H1 (cell line): ENCODE results near the gene ENOSF1.

ENCODE experiments used
- ASH2L ChIP-seq: fragments of 200-600, 300-600 bp; sonication (generic); IDR thresholded peaks from one replicate; pipeline ENCODE4 v1.7.1; 2017; ENCODE audit warnings: low read length
- EZH2 ChIP-seq: fragments of 200-600 bp; sonication (generic); IDR thresholded peaks from 2 replicates; pipeline ENCODE4 v1.7.1; 2012; ENCODE audit warnings: low read depth, mild to moderate bottlenecking, moderate library complexity, low read length, inconsistent platforms; ENCODE audit not compliant: severe bottlenecking
- FOSL1 ChIP-seq: IDR thresholded peaks from 2 replicates; pipeline ENCODE4 v1.6.1; 2011; ENCODE audit warnings: mild to moderate bottlenecking, low read depth, low read length, moderate library complexity; ENCODE audit not compliant: insufficient read depth
- JUND ChIP-seq: IDR thresholded peaks from 2 replicates; pipeline ENCODE4 v1.6.1; 2011; ENCODE audit warnings: mild to moderate bottlenecking, improper control_type of control experiment, low read length
- MAFK ChIP-seq: IDR thresholded peaks from 2 replicates; pipeline ENCODE4 v1.6.1; 2012; ENCODE audit warnings: low read depth, mild to moderate bottlenecking, improper control_type of control experiment, low read length
- RFX5 ChIP-seq: IDR thresholded peaks from 2 replicates; pipeline ENCODE4 v1.6.1; 2011; ENCODE audit warnings: low read depth, low read length, improper control_type of control experiment, borderline replicate concordance
- RNF2 ChIP-seq: fragments of 200-900, 300-1000 bp; sonication (generic); IDR thresholded peaks from 2 replicates; pipeline ENCODE4 v1.7.1; 2016; ENCODE audit warnings: borderline replicate concordance, low read depth, mild to moderate bottlenecking, antibody characterized with exemption, low read length; ENCODE audit not compliant: poor library complexity, severe bottlenecking; ENCODE audit errors: missing control alignments
- SIN3A ChIP-seq, 2 experiments: IDR thresholded peaks in 1 of 2; conservative IDR thresholded peaks in 1 of 2; 2 replicates each; pipeline ENCODE4 v1.6.1; 2011 to 2012; ENCODE audit warnings: low read length in 2 of 2, improper control_type of control experiment in 1 of 2, low read depth in 1 of 2, mild to moderate bottlenecking in 1 of 2
- SP2 ChIP-seq: IDR thresholded peaks from 2 replicates; pipeline ENCODE4 v1.6.1; 2012; ENCODE audit warnings: mild to moderate bottlenecking, low read length, inconsistent platforms
- SRF ChIP-seq: IDR thresholded peaks from 2 replicates; pipeline ENCODE4 v1.6.1; 2011; ENCODE audit warnings: mild to moderate bottlenecking, low read depth, low read length, moderate library complexity
- TF ChIP-seq, protein P1 (sequence below), 3 experiments: IDR thresholded peaks; 1 replicate in 2 of 3; 2 replicates in 1 of 3; pipeline versions ENCODE4 v1.5.1 to v1.6.1; 2011; ENCODE audit warnings: low read length in 3 of 3, mild to moderate bottlenecking in 3 of 3, inconsistent platforms in 2 of 3, low read depth in 1 of 3, moderate library complexity in 1 of 3; ENCODE audit not compliant: insufficient read depth in 1 of 3; ENCODE audit errors: control extremely low read depth in 1 of 3
- TF ChIP-seq, protein P2 (sequence below): IDR thresholded peaks from 2 replicates; pipeline ENCODE4 v1.6.1; 2011; ENCODE audit warnings: low read length, improper control_type of control experiment

DNA sequence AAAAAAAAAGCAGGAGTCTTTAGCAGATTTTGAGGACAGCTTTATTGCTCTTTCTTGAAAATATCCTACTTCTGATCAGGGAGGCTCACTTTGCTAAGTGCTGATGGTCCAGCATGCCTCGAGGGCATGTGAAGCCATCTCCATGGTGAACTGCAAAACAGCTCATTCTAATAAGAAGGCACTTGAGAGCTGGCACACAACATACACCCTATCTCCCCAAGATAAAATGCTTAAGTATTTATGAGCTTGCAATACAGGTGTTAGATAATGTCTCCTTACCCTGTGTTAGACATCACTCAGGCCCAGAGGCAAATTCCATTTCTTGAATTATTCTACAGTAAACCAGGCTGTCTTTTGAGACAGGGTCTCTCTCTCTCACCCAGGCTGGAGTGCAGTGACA lies 2.7 kb downstream of the ENOSF1 start:
- TF ChIP-seq MAFK (no peak), EZH2 (no peak), RFX5 (no peak), JUND (no peak), SP2 (no peak), SIN3A (conservative IDR thresholded peaks at IDR 0.05 in 1 of 2, IDR thresholded peaks at IDR 0.05 in 1 of 2; ENCODE audit: low read depth in 1 of 2, low read length in 2 of 2) (no peak), RNF2 (no peak), ASH2L (no peak), FOSL1 (no peak), SRF (no peak)
- TF ChIP-seq, protein P1, sequence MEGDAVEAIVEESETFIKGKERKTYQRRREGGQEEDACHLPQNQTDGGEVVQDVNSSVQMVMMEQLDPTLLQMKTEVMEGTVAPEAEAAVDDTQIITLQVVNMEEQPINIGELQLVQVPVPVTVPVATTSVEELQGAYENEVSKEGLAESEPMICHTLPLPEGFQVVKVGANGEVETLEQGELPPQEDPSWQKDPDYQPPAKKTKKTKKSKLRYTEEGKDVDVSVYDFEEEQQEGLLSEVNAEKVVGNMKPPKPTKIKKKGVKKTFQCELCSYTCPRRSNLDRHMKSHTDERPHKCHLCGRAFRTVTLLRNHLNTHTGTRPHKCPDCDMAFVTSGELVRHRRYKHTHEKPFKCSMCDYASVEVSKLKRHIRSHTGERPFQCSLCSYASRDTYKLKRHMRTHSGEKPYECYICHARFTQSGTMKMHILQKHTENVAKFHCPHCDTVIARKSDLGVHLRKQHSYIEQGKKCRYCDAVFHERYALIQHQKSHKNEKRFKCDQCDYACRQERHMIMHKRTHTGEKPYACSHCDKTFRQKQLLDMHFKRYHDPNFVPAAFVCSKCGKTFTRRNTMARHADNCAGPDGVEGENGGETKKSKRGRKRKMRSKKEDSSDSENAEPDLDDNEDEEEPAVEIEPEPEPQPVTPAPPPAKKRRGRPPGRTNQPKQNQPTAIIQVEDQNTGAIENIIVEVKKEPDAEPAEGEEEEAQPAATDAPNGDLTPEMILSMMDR (IDR thresholded peaks at IDR 0.05; ENCODE audit: control extremely low read depth in 1 of 3, insufficient read depth in 1 of 3, low read depth in 1 of 3, low read length in 3 of 3): no peak
- TF ChIP-seq, protein P2, sequence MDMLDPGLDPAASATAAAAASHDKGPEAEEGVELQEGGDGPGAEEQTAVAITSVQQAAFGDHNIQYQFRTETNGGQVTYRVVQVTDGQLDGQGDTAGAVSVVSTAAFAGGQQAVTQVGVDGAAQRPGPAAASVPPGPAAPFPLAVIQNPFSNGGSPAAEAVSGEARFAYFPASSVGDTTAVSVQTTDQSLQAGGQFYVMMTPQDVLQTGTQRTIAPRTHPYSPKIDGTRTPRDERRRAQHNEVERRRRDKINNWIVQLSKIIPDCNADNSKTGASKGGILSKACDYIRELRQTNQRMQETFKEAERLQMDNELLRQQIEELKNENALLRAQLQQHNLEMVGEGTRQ: no peak
